HG03469 (cell line): ENCODE results near the gene CLSTN2.

Source experiments
- ATAC-seq: cut with Tn5 transposase; IDR thresholded peaks from one replicate; pipeline ENCODE4 v1.9.1; 2021; ENCODE audit warnings: mild to moderate bottlenecking, moderate library complexity, moderate number of reproducible peaks; ENCODE audit not compliant: unreplicated experiment

Gene CLSTN2

DNA sequence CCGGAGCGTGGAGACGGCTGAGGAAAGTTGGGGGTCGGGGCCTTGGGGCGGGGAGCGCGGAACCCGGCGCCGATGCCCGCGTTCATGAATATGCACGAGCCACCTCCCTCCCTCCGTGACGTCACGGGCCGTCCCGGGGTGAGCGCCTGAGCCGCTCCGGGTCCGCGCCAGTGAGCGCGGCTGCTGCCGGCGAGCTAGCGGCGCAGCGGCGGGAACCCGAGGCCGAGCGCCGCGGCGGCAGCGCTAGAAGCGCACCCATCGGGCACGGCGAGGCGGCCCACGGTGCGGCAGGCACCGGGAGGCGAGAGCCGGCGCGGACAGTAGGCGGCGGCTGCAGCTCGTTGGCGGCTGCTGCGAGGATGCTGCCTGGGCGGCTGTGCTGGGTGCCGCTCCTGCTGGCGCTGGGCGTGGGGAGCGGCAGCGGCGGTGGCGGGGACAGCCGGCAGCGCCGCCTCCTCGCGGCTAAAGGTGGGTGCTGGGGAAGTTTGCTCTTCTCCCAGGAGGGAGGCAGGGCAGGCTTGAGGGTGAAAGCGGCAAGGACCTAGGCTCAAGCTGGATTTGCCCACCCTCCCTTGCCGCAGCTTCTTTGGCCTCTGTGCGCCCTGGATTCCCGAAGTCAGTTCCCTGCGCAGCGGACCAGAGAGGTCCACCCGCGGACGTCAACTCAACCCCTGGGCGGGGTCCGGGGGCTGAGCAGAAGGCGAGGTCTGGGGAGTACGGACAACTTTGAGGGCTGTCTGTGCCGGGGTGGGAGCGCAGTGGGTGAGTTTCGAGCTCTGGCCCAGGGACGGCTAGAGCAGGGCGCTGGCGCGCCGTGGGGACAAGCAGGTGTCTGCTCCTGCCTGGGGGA is at the start of gene CLSTN2:
Gene CLSTN2, plus strand, starts transcription at position 170 of the 850 bp plus-strand sequence.
- ATAC-seq, result peak; percentile 39

DNA sequence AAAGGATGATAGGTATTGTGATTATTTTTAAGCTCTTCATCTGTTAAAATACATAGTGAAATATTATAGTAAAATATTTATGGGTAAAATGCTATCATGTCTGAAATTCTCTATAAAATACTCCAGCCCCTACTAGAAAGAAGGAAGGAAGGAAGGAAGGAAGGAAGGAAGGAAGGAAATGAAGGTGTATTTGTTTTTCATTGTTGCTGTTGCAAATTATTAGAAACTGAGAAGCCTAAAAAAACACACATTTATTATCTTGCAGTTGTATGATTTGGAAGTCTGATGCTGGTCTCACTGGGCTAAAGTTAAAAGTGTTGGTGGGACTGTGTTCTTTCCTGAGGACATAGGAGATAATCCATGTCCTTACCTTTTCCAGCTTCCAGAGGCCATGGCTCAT is 47.6 kb upstream of the CLSTN2 start:
- no peak for ATAC-seq

DNA sequence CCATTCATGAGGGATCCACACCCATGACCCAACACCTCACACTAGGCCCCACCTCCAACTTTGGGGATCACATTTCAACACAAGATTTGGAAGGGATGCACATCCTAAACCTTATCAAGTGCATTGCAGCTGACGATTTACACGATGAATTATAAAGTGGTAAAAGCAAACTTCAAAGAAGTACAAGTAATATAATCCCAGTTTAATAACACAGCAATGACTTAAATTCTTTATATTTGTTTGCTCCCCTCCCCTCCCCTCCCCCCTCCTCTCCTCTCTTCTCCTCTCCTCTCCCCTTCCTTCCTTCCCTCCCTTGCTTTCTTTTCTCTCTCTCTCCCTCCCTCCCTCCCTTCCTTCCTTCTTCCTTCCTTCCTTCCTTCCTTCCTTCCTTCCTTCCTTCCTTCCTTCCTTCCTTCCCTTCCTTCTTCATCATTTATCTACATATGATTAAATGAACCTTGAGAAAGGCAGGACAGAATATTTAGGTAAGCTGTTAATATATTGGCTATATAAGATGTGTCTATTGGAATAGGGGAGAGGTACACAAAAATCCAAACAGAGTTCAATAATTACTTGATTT is 46.3 kb upstream of the CLSTN2 start:
- ATAC-seq, result no peak

DNA sequence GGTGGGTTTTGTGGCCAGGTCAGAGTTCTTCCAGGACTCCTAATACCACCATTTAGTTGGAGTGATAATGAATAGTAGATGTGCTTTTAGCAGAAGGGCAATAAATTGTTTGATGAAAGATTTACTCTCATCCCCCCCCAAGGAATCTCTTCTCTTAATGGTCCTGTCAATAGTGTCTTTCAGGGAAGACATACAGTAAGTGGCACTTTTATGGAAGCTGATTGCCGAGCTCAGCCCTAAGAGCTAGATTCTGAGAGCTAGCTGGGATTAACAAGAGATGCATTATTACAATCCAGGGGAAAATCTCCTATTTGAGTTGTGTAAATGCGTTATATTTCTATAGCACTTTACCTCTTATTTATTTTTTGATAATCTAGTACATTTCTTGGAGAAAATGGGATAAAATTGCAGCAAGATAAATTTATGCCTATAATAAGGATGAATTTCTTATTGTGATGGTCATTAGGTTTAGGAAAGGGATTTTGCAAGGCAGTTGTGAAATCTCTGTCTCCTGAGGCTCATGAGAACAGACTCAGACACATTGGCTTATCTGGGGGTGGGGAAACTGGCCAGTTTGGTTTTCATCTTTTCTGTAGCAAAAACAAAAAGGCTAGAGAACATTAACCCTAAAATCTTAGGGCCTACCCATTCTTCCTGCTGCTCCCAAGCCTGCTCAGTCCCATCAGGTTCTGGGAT is 41.6 kb upstream of the CLSTN2 start:
- ATAC-seq, result no peak

DNA sequence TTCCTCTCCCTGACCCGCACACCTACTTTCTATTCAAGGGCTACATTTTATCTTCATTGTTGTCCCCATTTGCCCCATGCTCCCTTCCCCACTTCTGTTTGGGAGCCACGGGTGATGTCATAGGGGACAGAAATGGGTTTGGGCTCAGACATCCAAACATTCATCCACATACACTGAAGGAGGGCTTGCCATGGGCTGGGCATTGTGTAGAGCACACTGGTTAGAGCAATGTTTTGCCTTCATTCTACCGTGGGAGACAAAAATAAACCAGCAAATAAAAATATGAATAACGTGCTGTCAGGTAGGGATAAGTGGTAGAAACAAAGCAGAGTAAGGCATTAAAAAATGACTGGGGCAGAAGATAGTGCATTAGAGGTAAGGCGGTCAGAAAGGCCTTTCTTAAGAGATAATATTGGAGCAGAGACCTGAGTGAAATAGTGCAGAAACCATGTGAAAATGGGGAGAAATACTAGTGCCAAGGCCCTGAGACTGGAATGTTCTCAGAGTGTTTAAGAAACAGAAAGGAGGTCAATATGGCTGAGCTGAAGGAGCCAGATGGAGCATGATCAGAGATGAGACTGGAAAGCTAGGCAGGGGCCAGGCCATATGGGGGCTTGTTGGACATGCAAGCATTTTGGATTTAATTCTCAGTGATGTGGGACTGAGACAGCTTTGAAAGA is 40.9 kb upstream of the CLSTN2 start:
- no peak for ATAC-seq

DNA sequence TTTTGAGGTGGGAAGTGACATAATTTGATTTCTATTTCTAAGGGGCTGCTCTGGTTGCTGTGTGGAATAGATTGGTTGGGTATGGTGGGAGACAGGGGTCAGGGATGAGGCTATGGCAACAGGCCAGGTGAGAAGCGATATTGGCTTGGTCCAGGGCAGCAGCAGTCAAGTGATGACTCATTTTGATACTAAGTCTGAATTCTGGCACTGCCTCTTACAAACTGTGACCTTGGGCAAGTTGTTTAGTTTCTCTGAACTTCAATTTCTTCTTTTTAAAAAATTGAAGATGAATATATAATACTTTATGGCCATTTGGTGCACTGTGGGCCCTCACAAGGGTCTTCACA is 40.4 kb upstream of the CLSTN2 start:
- no peak for ATAC-seq

DNA sequence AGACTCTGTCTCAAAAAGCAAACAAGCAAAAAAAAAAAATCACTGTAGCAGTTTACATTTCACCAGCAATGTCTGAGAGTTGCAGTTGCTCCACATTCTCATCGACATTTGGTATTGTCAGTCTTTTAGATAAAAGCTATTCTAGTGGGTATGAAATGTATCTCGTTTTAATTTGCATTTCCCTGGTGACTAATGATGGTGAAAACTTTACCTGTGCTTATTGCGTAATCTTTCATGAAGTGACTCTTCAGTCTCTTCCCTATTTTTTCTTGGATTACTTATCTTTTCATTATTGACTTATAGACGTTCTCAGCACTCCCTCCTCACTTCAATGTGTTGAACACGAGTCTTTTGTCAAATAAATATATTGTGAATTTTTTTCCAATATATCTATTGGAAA is 37.2 kb upstream of the CLSTN2 start:
- ATAC-seq, result no peak

DNA sequence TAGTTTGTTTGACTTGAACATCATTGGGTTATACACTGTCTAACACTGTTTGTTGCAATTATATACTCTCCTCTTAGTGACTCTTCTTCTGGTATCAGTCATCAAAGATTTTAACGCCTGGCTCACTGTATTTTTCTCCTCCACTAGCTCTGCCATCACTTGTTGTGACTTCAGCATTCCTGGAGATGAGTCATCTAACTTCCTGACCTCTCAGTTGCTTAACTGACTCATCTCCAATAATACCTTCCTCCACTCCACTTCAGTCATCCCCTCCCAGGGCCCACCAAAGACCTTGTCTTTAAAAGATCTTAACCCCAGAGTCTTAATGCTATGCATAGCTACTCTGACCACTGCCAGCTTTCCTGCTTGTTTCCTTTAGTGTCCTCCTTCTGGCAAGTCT is 28.6 kb upstream of the CLSTN2 start:
- ATAC-seq, result no peak

DNA sequence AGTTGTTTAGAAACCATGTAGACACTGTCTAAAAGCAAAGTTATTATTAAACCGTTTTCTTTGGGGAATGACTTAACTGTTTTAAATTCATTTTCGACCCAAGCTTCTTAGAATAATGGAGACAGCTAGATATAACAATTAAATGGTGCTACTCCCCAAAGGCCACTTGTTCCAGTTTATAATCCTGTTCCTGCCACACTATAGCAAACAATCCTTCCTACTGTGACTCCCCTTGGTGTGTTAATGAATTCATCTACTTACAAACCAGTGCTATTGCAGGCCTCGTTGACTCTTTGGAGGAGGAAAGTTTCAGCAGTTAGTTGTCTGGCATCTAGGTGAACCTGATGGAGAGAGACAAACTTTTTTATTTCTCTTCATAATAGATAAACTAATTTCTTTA is 25.2 kb upstream of the CLSTN2 start:
- no peak for ATAC-seq

DNA sequence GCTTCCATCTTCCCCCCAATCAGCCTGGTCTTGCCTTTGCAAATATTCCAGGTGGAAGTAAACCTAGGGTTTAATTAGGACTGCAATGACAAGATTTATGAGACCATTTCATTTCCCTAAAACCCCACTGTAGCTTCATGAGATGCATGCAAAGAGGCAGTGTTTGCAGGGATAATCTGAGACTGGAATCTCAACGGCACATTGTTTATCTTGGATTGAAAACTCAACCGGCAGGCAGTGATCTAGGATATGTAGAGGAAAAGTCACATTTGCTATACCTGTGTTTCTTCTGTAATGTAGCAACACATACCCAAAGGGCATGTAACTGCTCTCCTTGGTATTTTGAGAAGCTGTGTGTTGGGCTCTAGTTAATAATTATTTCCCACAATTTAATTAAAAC is 18.7 kb upstream of the CLSTN2 start:
- no peak for ATAC-seq

DNA sequence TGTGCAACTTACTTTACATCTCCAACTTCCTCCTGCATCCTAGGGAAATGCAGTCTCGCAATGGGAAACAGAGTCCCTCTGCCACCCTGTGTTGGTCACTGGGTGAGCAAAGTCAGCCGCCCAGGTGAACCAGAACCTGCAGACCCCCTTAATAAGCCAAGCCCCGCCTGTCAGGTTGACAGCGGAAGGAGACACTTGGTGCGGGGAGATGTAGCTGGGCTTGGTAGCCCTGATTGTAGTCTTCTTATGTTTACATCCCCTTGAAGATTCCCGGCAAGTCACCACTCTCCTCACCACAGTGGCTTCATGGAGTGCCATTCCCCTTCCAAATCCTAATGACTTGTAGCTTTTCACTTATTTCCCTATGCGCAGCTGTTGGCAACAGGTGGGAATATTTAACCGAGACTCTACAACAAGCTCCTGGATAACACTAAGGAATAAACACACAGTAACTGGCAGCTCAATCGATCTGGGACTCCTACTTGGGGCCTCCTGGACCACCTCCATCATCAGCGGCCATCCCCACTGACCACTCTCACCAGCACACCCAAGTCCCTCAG is 17.7 kb upstream of the CLSTN2 start:
- no peak for ATAC-seq

DNA sequence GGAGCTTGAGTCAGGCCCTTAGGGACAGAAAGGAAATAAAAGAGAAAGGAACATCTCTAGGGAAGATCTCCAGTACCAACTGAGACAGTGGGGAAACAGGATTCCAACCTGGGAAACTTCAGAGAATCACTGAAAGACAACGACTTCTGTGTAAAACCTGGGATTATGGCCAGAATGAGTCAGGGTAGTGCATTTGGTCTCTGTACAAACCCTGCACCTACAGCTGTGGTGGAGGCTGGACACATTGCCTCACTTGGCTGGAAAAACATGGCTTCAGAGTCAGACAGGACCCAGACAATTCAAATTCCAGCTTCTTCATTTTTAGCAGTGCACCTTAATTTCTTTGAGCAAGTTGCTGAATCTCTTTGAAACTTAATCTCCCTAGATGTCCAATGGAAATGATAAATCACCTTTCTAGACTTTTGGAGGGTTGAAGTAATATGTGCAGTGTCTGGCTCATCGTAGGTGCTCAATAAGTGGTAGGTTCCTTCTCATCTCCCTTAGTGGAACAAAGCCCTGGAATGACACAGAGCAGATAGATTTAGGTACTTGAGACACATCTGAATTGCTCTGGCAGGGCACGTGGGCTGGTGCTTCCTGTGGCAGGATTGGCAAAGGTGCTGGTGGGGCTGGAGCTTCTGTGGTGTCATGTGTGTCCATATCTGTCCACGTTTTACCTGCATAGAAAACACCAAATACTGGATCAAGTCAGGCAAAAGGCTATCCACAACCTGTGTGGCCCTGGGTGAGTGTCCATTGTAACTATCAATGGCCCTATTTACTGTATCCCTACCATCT is 6.1 kb upstream of the CLSTN2 start:
- no peak for ATAC-seq

DNA sequence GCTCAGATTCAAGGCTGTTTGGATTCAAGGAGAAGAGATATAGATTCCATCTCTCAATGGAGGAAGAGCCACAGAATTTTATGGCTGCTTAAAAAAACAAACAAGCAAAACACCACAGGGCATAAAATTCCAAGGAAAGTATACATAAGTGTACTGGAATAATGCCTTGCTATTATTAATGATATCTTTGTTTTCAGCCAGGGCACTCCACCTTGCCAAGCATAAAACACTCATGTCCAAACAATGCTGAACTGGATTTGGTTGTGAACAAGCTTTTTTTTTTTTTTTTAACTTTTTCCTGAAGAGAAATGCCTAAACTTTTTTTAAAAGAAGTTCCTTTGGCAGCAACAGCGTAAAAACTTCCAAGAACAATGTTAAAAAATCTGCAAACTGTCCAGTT is 4.8 kb upstream of the CLSTN2 start:
- ATAC-seq, result no peak

DNA sequence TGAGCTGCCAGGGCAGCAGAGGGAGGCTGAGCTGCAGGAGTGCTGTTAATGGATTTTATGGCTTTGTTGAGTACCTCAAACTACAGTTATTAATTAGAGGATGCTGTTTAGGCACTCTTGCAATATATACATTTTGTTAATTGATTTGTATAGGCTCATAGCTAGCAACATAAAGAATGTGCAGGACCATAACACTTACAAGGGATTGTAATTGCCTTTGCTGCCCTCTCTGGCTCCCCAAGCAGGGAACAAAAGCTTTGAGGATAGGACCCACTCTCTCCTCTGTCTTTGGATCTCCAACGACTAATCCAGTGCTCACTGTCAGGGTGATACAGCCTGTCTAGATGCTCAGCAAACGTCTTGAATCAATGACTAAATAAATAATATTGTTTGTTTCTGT is 1.2 kb upstream of the CLSTN2 start:
- ATAC-seq, result no peak

DNA sequence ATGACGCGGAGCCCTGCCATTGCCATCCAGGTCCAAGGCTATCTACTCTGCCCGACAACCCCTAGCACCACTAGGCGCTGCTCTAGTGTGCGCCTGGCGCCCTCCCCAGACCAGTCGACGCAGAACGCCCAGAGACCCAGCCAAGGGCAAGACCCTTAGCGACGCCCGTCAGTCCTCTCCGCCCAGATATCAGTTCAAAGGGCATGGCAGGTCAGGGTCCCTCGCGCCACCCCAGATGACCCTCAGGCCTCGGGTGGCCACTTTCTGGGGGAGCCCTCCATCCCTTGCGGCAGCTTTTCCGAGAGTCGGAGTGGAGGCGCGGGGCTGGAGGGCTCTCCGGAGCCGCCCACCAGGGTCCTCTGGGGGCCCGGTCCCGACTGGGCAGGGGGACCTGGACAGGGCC is 371 bp upstream of the CLSTN2 start:
- ATAC-seq, result no peak

DNA sequence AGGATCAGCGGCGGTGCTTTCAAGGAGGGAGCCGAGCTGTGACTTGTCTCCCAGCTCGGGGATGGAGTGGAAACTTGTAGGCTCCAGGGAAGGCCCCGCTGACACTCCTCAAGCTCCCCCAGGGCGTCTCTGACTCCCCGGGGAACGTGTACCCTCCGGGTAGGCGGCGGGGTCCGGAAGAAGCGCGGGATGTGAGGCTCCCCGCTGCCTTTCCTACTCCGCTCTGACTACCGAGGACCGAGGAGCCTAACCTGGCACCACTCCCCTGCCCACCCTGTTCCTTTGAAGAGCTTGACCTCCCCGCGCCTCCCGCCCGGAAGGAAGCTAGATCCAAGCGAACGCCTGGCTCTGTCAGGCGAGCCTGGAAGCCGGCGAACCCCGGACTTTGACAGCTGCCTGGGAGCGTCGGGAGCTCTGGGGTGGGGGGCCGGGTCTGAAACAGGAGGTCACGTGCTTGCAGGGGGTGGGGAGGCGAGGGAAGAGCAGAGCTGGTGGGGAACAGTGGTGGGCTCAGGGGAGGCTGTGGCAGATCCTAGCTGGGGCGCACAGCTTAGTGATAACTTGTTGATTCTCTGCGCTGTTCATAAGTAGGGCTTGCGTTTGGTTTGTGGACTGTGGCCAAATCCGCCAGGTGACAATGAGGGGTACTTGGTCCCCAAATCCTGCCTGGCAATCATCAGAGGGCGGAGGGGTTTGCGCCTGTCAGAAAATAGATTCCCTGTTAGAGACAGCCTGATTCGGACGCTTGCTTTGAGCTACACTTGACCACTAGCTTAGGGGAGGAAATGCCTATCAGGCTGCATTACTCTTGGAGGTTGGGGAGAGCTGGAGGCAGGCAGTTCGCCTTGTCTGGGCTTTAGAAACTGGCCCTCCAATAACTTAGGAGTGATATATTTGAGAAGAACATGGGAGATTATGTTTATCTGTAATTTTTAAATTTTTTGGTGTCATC is 1.2 kb downstream of the CLSTN2 start:
- ATAC-seq, result no peak

DNA sequence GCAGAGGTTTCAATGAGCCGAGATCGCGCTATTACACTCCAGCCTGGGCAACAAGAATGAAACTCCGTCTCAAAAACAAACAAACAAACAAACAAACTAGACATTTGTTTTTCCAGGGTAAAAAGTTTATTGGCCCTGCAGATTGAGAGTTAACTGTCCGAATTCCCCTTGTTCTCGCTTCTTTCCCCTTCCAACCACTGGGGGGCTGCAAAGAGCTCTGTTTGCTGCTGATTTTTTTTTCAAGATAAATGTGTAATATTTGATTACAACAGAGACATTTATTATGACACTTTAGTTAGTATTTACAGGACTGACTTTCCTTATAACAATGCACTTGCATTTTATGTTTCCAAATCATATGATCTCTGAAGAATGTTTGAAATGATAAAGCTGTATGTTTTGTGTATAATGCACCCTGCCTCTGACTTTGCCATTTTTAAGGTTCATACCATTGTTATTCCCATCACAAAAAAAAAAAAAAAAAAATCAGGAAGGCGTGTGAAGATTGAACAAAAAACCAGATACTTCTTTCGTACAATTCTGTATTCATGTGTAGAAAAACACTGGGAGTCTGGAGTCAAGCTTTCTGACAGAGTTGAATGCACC is 2.8 kb downstream of the CLSTN2 start:
- ATAC-seq, result no peak

DNA sequence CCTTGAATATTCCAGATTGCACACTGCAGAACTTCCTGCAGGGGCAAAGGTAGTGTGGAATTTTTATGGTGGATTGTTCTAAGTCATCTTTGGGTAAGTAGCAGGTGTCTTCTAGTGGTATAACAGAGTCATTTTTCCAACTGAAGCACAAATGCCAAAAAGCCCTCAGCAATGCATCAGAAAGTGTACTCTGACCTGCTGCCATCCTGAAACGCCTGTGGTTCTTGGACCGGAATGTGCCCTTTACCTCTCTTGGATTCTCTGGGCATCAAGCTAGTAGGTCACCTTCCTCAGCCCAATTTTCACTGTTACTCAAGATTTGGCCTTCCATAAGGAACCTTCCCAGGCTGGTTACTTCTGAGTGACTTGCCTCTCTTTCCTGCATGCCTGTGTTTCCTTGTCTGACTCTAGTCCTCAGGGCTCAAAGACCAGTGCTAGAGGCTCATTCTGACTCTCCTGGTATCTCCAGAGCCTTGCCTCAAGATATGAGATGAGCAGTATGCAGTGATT is 4.8 kb downstream of the CLSTN2 start:
- ATAC-seq, result no peak

DNA sequence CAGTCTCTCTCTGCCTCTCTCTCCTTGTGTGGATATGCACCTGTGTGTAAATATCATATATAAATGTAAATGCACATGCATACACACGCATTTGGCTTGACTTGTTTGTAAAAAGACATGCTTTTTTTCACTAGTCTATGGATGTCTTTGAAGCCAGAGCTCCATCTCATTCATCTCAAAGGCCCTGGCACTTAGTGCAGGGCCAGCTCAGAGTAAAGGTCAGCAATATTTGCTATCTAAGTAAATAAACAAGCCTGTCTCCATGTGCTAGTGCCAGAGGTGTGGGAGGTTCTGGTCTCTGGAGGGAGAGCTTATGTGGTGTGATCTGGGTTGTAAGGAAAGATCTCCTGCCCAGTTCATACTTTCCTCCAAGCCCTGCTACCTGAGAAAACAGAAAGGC is 5.6 kb downstream of the CLSTN2 start:
- ATAC-seq, result no peak
